NCI-H2171 treated with DMSO at 0.1 percent for 48 hours (cell line): ENCODE results near the gene GLIS1.
A peak's percentile ranks its signal among the peaks of the same experiment; 100 is the strongest.

ENCODE experiments used
- DNase-seq: peaks from one replicate; lab custom pipeline; 2025; lab: John Stamatoyannopoulos, UW

Gene GLIS1

GRCh38 chr1:53678938-53679825 is 59.8 kb downstream of the GLIS1 start:
- peak; percentile 73 for DNase-seq

- DNase-seq, result no peak
Measured at GRCh38 chr1:53678507-53678906, 60.5 kb downstream of the GLIS1 start.

- no peak for DNase-seq
Measured at GRCh38 chr1:53678046-53678445, 60.9 kb downstream of the GLIS1 start.

- no peak for DNase-seq
Measured at GRCh38 chr1:53677486-53677885, 61.5 kb downstream of the GLIS1 start.

GRCh38 chr1:53672785-53673184 is 66.2 kb downstream of the GLIS1 start:
- no peak for DNase-seq

- DNase-seq, result no peak
Measured at GRCh38 chr1:53672243-53672642, 66.7 kb downstream of the GLIS1 start.

GRCh38 chr1:53669621-53670191 is 69.3 kb downstream of the GLIS1 start:
- DNase-seq, result no peak

- no peak for DNase-seq
Measured at GRCh38 chr1:53666566-53666965, 72.4 kb downstream of the GLIS1 start.

- no peak for DNase-seq
Measured at GRCh38 chr1:53665996-53666395, 73.0 kb downstream of the GLIS1 start.

GRCh38 chr1:53663529-53664300 is 75.2 kb downstream of the GLIS1 start:
- DNase-seq, result no peak

GRCh38 chr1:53662951-53663350 is 76.0 kb downstream of the GLIS1 start:
- no peak for DNase-seq

GRCh38 chr1:53662169-53662568 is 76.8 kb downstream of the GLIS1 start:
- DNase-seq, result no peak

GRCh38 chr1:53661496-53661895 is 77.5 kb downstream of the GLIS1 start:
- DNase-seq, result no peak

GRCh38 chr1:53660666-53661065 is 78.3 kb downstream of the GLIS1 start:
- DNase-seq, result no peak

GRCh38 chr1:53659436-53659835 is 79.5 kb downstream of the GLIS1 start:
- no peak for DNase-seq

GRCh38 chr1:53658489-53659230 is 80.3 kb downstream of the GLIS1 start:
- no peak for DNase-seq

GRCh38 chr1:53657891-53658396 is 81.0 kb downstream of the GLIS1 start:
- no peak for DNase-seq

GRCh38 chr1:53657531-53657805 is 81.5 kb downstream of the GLIS1 start:
- no peak for DNase-seq

GRCh38 chr1:53656747-53657530 is 82.0 kb downstream of the GLIS1 start:
- DNase-seq, result no peak

- DNase-seq, result peak; percentile 14
Measured at GRCh38 chr1:53655931-53656746, 82.8 kb downstream of the GLIS1 start.
